ENCODE results near the gene SRPK3. TPM values are rescaled to one million over a fixed set of nuclear protein-coding genes. Genes with fewer than 3 reads are reported as not detected.

Gene SRPK3
- total and polyA plus RNA-seq, 4 donors, result 0.05 TPM; not detected in 3

- no peaks in the 10 kb centered on the region for H3K36me3 ChIP-seq (ENCODE audit: control insufficient read depth in 4 of 4, insufficient read depth in 3 of 4, low read depth in 1 of 4, low read length in 3 of 4)
- H3K4me3 ChIP-seq (ENCODE audit: low read depth in 1 of 3, low read length in 3 of 3), result no peak overlapping the region
- peaks cover 0 to 9% (median 0%) of the 10 kb centered on the region in 4 donors for H3K27me3 ChIP-seq (ENCODE audit: control insufficient read depth in 4 of 4, insufficient read depth in 4 of 4, low read length in 3 of 4)
- no peaks in the 10 kb centered on the region for H3K9me3 ChIP-seq (ENCODE audit: control insufficient read depth in 4 of 4, low read length in 3 of 4)
- no peak for DNase-seq (ENCODE audit: low spot score)
- WGBS, result 79% methylated on average over 8 of the region's 8 CpGs
- H3K9ac ChIP-seq (ENCODE audit: low read depth in 1 of 2, low read length in 2 of 2), result no peak overlapping the region
- TF ChIP-seq EGR1 (IDR thresholded peaks at IDR 0.05; ENCODE audit: low read depth in 2 of 2) (no peak), FOXA2 (IDR thresholded peaks at IDR 0.05) (no peak), JUND (IDR thresholded peaks at IDR 0.05) (no peak), CTCF (IDR thresholded peaks at IDR 0.05; ENCODE audit: low read depth, low read length, missing input control) (no peak), RAD21 (IDR thresholded peaks at IDR 0.05) (no peak), FOXA1 (IDR thresholded peaks at IDR 0.05) (no peak), TAF1 (conservative IDR thresholded peaks at IDR 0.05) (no peak), SP1 (IDR thresholded peaks at IDR 0.05) (no peak), NR2F2 (IDR thresholded peaks at IDR 0.05) (no peak), GABPA (IDR thresholded peaks at IDR 0.05 in 1 of 2, conservative IDR thresholded peaks at IDR 0.05 in 1 of 2) (no peak), MAX (IDR thresholded peaks at IDR 0.05) (no peak), RXRA (IDR thresholded peaks at IDR 0.05) (no peak), ATF3 (IDR thresholded peaks at IDR 0.05) (no peak), REST (IDR thresholded peaks at IDR 0.05) (no peak), YY1 (IDR thresholded peaks at IDR 0.05) (no peak), ZBTB33 (IDR thresholded peaks at IDR 0.05) (no peak), HNF4G (IDR thresholded peaks at IDR 0.05) (no peak), HNF4A (conservative IDR thresholded peaks at IDR 0.05) (no peak)
- peaks cover 0 to 5% (median 2%) of the 10 kb centered on the region in 4 donors for H3K4me1 ChIP-seq (ENCODE audit: control insufficient read depth in 4 of 4, insufficient read depth in 4 of 4, low read length in 3 of 4)
- no peak overlapping the region for H3K27ac ChIP-seq (ENCODE audit: low read depth in 1 of 2, low read length in 2 of 2)
These were observed 44.2 kb downstream of the SRPK3 start for GRCh38 chrX:153825042-153825441.

All from liver (tissue), 9 donors.